A204.1 (cell line): ENCODE data around the gene ADAM12.

Experiments used
- FAIRE-seq: peaks from 2 replicates; lab custom pipeline; 2012; peaks lifted over from hg19 to GRCh38; lab: Jason Lieb, UNC

The ADAM12 gene

DNA sequence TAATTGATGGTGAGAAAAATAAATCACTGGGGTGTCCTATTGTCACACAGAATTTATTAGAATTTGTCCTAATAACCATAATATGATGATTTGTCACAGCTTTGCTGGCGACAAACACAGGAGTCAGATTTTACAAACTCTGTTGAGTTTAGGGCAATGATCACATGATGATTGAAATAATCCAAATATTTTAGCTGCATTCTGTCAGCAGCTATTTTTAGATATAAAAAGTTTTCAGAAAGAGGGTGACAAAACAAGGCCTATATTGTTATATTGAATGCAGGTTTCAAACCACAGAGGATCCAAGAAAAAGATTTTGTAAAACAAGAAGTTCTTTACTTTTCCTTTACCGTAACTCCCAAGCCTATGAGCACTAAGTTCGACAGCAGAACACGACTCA, 178.8 kb downstream of the ADAM12 start:
- FAIRE-seq: no peak

DNA sequence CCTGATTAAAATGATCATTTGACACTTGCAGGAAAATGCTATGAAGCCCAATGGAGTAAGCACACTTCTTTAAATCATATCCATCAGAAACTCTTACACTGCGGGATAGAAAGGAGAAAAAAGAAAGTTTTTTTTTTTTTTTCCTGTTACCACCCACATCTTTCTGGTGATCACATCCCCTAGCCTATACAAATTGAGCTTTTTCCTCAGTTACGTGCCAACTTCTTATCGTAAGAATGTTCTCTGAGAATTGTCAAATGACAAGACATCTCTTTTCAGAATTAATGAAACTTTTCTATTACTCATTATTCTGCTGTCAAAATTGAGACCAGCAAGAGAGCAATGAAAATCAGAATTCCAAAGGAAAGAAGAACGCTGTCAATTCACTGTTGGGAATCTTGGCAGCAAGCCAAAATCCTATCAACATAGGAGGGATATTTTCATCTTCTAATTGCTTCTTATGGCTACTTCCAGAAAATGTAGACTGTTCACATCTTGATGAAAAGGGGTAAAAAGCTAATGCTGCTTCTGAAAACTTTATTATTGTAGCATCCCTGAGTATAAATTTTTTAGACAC, 179.5 kb downstream of the ADAM12 start:
- no peak for FAIRE-seq

DNA sequence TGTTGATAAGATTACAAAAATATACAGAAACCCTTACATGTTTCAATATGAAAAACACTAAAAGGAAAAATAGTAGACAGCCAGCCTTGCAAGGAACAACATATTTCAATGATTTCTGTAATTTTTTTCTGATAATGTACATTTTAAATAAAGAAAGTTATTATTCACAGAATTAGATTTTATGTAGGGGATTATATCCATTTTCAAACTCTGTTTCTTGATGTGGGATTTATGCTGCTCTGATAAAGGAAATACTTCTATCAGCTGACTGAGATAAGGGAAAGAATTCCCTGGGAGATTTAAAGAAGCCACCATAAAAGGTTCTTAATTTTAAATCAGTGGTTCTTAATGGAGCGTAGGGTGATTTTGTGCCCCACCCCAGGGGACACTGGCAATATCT, 180.4 kb downstream of the ADAM12 start:
- FAIRE-seq: no peak

DNA sequence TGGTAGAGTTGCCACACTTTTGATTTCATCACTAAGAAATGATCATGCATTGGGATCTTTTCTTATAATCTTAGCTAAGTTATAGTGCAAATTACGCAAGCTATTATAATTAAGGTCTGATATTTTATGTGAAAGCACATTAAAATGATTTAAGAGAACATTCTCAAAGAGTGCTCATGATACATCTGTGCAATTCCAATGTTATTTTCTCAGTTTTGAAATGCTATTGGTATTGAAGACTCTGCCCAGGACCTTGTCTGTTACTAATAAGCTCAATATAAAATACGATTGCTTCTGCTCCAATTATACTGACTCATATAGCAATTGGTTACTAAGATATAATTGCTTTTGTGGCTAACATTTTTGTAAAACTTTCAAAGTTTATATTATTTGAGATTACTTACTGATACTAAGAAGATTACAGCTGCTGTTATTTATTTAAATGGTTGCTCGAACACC, 180.9 kb downstream of the ADAM12 start:
- no peak for FAIRE-seq

DNA sequence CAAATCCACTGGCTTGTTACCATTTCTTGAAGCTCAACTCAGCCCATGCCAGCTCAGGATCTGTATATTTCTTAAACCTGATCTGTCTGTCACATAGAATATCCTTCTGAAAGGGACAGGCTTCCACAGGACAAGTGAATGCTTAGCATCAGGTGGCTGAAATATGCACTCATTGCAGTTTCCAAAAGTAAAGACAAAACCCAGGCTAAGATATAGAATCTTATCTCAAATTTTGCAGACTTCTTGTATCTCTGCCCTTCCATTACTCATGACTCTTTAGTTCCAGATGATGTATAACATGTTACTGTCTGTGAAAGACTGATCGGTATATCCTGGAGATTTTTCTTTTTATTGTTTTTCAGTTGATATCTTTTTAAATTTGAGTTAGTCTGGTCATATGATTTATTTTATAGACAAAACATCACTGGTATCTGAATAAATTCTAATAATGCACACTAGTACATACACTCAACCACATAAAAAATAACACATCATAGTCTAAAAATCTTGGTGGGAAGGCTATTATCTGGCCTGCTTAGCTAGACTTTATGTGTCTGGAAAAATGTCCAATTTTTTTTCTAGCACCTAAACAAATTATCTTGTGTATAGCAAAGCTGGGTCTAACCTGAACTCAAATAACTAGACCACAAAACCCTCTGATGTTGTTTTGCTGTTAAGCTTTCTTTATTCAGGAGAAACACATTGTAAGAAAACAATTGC, 182.6 kb downstream of the ADAM12 start:
- FAIRE-seq: no peak

DNA sequence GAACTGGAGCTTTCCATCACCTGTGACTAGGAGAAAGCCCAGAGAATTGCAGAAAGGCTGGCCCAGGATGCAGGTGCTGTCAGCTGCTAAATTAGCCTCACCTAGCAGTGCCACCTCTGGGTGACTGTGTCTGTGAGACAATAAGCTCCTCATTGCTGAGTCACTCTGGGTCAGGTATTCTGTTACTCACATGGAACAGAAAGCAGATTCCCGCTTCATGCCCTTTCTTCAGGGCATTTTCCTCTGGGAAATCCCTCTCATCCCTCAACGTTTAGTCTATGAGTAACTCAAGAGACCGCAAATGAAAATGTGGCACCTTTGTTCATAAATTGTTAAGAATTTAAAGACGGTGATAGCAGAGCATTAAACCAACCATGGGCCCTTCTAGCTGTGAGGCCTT, 184.0 kb downstream of the ADAM12 start:
- FAIRE-seq: no peak

DNA sequence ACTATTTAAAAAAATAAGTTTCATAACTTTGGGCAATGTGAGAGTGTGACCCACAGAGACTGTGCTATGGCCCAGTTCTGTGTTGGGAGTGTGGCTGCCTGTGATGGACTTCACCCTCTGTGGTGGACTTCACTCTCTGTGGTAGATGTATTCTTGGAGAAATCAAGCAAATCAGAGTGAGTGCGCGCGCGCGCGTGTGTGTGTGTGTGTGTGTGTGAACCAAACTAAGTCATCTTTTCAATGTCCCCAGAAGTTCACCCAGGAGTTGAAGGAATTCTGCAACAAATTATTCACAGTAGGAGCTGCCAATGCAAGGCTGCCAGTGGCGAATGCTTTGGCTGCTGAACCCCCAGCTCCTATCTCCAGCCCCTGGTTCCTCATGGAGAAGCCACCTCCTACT, 184.5 kb downstream of the ADAM12 start:
- no peak for FAIRE-seq

DNA sequence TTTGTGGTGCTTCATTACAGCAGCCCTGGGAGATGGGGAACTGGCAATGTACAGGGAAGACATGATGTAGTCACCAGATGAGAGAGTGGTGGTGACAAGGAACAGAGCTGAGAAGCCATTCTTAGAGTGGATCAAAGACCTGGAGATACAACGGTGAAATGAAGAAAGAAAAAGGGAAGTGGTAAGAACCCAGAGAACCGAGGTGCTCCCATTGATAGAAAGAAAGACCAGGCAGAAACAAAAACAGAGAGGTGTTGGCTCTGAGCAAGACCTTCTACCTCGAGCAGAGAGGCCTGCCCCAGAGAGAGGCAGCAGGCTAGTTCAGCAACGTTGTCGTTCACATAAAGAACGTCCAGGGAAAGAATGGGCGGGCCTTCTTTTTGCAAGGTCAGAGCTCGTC, 186.7 kb downstream of the ADAM12 start:
- FAIRE-seq: no peak

DNA sequence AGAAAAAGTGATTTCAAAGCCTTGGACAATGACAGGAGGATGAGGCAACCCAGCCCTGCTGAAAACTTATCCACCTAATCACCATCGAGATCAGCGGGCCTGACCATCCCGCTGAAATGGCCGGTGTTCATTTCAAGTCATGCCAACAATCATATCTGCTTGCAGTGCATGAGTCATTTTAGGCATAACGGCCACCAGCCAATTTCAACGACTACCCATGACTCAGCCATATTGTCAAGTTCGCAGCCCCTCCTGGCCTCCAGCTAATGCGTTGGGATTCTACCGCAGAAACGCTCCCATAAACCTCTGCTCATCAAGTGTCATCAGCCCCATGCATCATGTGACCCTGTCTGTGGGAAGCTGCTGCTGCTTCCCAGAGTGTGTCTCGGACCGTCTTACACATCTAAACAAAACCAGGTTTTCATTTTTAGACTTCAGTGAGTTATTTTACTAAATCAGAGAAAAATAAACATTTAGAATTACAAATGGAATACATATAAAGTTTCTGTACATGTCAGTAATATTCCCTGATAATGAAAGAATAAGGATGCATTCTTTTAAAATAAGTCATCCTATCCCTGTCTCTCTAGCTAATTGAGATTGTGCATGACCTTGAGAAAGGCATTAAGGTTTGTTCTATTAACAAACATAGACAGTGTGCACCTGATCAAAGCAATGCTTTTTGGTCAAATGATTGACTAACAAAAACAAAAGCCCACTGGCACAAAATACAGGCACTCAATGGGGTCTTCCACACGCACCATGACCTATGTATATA, 188.9 kb downstream of the ADAM12 start:
- no peak for FAIRE-seq

DNA sequence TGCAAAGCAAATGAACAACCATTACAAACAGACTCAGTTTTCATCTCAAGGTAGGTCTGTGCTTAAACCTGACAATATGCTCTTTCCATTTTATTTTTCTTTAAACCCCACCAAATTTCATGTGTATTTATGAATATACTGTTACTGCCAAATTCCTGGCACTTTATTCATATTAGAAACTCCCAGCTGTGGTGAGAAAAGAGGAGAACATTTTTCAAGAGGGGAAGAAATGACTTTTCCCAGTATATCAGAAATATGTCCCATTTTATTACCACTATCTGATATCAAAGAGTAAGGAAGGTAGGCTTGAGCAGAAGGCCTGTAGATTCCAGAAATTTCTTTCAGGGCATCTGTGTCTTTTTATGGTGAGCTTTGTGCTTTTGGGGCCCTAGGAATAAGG, 189.6 kb downstream of the ADAM12 start:
- FAIRE-seq: no peak

DNA sequence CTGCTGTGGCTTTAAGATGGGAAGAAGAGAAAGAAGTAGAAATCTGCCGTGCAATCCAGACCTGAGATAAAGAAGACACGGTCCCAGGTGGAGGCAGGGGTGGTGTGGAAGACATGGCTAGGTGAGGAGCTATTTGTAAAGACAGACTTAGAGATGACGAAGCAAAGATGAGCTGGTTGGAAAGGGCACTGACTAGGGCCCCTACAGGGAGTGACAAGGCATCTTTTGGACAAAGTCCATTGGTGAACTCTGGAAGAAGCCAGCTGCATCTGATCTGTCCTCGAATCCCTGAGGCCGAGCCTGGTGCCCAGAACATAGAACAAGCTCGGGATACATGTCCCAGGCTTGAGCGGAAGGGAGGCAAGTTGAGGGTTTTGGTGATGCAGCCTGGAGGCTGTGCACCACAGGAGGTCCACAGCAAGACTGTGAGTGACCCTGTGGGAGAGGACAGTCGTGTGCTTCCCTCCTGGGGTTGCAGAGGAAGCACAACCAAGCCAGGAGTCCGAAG, 191.2 kb downstream of the ADAM12 start:
- no peak for FAIRE-seq

DNA sequence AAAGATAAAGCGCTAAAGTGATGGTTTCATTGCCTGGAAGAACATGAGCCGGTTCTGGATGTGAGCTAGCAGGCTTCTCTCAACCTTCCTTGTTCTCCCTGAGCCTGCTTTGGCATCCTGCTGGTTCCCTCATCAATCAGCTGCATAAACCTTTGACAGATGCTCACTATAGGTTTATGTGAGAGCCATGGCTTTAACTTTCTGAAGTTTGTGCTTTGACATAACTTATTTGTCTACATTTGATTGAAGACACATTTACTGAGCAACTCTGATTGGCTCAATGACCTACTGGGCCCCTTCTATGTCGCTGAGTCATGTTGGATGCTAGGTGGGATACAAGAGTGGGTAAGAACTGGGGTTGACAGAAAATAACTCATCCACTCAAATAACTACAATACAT, 192.0 kb downstream of the ADAM12 start:
- no peak for FAIRE-seq

DNA sequence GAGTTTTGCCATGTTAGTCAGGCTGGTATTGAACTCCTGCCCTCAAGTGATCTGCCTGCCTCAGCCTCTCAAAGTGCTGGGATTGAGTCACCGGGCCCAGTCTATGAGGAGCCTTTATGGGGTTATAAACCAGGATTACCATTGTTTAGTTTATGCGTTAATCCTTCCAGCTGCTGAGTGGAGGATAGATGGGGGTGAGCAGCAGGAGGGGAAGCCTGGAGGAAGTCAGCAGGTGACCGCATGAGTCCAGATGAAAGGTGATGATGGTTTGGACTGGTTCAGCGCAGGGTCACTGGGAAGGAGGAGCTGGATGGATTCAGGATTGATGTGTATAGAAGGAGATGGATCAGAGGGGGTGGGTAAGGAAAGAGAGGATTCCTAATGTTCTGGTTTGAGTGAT, 197.1 kb downstream of the ADAM12 start:
- no peak for FAIRE-seq

DNA sequence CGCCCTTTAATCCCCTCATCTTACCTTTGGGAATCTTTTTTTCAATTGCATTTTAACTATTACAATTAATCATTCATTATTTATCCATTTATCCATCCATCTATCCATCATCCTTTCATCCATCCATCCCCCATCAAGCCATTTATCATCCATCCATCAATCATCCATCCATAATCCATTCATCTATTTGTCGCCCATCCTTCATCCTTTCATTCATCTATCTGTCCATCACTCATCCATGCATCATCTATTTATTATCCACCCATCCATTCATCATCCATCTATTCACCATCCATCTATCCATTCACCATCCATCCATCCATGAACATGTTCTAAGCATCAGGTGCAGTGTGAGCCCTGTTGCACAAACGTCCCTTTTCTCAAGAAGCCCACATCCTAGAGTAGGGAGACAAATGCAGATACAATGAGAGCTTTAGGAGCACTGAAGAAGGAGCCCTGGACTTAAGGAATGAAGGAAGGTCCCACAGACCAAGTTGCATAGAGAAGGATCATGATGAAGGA, 199.5 kb downstream of the ADAM12 start:
- no peak for FAIRE-seq

DNA sequence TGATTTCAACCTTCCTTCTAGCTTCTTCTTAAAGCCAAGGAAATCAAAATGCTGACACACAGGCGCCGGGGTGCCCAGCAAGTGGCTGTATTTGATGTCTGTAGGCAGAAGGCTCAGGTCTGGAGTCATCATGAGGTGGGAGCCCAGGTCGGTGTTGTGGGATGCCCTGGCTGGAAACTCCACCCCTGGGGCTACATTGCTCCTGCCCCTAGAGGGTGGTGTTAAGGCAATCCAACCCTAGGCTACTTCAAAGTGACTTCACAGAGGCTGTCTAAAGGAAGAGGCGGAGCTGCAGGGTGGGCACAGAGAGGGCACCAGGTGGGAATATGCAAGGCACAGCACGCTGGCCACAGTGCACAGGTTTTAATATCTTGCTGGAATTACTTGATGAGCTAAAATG, 200.9 kb downstream of the ADAM12 start:
- FAIRE-seq: no peak

DNA sequence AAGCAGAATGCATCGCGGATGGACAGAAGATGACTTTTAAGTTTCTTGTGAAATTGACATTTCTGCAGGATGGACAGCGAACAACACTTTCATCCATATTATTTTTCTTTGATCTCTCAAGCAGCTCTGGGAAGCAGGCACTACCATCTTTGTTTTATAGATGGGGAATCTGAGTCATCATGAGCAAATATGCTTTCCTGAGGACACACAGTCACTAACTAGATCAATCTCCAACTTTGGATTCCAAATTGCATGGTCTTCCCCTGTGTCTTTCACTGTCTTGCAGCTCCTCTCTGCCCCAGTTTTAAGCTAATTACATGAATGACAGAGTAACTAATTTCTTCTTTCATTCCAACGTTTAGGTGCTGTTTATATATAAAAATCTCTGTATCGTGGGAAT, 201.5 kb downstream of the ADAM12 start:
- no peak for FAIRE-seq

DNA sequence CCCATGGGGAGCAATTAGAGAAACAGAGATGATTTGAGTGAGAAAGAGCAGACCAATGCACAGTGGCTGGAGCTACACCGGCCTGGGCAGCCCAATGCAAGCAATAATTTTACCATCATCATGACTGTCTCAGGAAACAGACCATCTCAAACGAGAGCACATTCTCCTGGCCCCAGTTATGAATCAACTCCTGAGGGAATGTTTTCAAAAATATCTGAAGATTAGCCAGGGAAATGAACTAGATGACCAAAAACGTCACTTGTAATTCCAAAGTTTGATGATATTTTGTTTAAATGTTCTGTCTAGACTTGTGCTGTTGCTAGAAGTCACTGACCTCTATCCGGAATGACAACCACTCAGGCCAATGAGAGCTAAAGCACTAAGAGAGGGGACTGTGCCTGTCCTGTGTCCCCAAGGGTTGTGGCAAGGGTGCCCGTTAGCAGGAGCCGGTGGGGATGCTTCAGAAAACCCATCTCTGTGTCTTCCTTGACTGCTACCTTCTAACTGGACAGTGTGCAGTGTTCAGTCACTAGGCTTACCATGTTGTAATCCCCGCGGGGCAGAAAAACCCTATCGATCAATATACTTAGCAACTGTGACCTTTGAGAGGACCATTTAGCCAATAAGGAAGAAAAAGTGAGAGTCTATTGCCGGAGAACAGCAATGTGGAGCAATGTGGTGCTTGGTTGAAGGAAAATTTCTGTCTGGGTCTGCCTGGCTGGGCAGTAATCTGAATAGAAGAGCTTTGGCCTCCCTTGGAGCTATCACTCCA, 202.4 kb downstream of the ADAM12 start:
- FAIRE-seq: no peak

DNA sequence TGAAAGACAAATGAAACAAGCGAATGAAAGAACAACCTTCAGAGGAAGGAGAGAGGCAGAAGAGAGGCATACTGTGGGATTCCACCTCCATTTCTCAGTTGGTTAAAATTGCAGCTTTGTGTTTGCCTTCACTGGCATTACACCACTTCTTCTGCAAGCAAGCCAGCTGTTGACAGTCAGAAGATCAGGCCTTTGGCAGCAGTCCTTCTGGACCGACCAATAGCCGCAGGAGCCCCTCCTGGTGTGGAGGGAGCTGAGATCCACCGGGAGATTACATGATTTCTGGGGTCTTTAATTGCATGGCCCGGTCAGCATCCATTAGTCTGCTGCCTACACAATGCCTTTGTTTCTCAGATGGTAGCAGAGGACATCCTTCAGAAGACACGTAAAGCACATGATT, 206.7 kb downstream of the ADAM12 start:
- no peak for FAIRE-seq

DNA sequence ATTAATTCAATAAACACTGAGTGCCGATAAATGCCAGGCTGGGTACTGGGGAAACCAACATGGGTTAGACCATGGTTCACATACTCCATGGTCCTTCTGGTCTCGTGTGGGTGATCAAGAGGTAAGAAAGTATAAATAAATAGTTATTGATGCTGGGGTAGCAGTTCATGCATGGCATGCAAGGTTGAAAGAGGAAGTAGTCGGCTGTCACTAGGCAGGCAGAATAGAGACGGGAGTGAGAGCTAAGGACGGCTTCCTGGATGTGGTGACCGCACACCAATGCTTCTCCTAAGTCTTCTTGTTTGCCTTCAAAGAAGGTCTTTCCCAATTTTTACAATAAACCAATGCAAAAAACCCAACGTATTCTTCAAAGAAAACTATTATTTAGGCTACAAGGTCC, 208.6 kb downstream of the ADAM12 start:
- no peak for FAIRE-seq

DNA sequence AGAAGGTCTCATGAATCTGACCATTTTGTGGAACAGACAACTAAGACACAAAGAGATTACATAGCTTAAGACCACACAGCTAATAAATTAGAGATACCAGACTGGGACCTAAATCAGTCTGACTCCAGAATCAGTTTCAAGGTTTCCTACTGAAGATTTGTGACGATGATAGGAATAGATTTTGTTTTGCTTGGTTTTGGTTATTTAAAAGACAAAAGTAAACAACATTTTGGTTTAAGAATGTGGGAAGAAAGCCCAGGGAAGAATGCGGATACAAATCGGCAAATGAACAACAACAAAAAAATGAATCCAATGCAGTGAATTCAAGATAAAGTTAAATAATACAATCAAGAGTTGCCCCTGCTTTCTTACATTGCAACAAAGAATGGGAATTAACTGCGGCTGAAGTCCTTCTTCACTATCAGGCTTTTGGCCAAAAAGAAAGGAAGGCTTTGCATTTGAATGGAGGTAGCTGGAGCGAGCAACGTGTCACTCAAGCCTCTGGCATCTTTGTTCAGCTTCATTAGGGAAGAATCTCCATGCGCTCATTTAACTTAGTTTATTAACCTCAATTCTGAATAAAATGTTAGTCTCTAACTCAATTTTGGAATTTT, 210.8 kb downstream of the ADAM12 start:
- FAIRE-seq: no peak

DNA sequence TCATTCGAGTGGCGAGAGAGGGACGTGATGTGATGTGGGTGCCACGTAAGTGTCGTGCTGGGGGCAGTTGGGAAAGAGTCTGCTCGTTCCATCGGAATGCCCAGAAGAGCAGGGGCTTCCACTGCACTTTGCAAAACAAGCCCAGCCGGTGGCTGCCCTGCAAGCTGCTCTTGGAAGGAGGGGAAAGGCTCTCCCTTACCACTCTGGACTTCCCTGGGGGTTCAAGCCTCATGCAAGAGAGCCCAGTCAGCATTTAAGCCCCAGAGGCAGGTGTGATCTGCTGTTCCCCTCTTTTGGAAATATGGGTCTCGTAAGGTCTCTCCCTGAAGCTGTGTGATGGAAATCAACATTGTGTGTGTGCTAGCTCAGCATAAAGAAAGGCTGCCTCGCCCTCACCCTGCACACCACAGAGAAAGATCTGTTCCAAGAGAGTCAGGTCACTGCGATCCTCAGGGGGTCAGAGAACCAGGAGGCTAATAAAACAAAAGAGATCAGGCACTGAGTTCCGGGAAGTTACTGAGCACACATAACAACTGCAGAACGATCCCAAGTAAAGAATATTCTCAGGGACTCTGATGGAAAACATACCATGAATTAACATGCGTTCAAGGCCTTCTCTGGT, 212.5 kb downstream of the ADAM12 start:
- no peak for FAIRE-seq
